ENCODE data around the gene SPDEF.

The SPDEF gene

DNA sequence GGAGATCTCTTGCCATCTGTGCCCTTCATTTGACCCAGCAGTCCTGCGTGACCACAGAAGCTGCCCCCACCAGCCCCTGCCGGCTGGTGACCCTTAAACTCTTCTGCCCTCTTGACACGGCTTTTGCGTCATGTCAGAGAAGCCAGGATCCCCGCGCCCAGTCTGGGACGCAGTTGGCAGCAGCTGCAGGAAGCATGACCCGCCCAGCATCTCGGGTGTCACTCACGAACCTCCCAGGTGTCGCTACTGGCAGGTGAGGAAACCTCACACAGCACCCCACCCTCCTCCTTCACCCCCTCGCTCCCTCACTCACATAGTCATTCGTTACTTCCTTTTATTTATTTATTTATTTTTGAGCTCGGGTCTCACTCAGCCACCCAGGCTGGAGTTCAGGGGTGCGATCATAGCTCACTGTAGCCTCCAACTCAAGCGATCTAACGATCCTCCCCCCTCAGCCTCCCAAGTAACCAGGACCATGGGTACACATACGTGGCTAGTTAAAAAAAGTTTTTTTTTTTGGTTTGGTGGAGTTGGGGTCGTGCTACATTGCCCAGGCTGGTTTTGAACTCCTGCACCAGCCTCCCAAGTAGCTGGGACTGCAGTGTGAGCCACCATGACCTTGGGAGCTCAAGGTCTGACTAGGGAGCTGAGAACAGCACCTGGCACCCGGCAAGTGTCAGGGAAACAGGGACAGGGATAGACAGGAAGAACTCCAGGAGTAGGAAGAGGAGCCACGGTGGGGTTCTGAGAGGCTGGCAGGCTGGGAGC, 14.1 kb upstream of the SPDEF start:
- H3K9ac ChIP-seq (ENCODE audit: low read depth, low read length), result no peak overlapping the region
- no peak overlapping the region for H3K4me3 ChIP-seq (ENCODE audit: low read length)
- H3K27me3 ChIP-seq (ENCODE audit: insufficient read depth, low read length), result no peaks in the 10 kb centered on the region
- H3K36me3 ChIP-seq (ENCODE audit: insufficient read depth, low read depth, low read length), result no peaks in the 10 kb centered on the region
- H3K27ac ChIP-seq (ENCODE audit: low read length), result no peak overlapping the region
- no peaks in the 10 kb centered on the region for H3K9me3 ChIP-seq (ENCODE audit: insufficient read depth, low read depth, low read length)
- H3K4me1 ChIP-seq (ENCODE audit: insufficient read depth, low read length), result peaks cover 5% of the 10 kb centered on the region; the same call in 1 of the 2 replicates

GRCh38 chr6:34569361-34569973, 13.3 kb upstream of the SPDEF start:
- no peak overlapping the region for H3K9ac ChIP-seq (ENCODE audit: low read depth, low read length)
- H3K27ac ChIP-seq (ENCODE audit: low read length), result no peak overlapping the region
- H3K36me3 ChIP-seq (ENCODE audit: insufficient read depth, low read depth, low read length), result no peaks in the 10 kb centered on the region
- no peaks in the 10 kb centered on the region for H3K4me1 ChIP-seq (ENCODE audit: insufficient read depth, low read length)
- no peak overlapping the region for H3K4me3 ChIP-seq (ENCODE audit: low read length)
- H3K27me3 ChIP-seq (ENCODE audit: insufficient read depth, low read length), result no peaks in the 10 kb centered on the region
- no peaks in the 10 kb centered on the region for H3K9me3 ChIP-seq (ENCODE audit: insufficient read depth, low read depth, low read length)

- no peak overlapping the region for H3K4me3 ChIP-seq (ENCODE audit: low read length)
- H3K36me3 ChIP-seq (ENCODE audit: insufficient read depth, low read depth, low read length), result no peaks in the 10 kb centered on the region
- H3K27ac ChIP-seq (ENCODE audit: low read length), result no peak overlapping the region
- no peak overlapping the region for H3K9ac ChIP-seq (ENCODE audit: low read depth, low read length)
- H3K9me3 ChIP-seq (ENCODE audit: insufficient read depth, low read depth, low read length), result no peaks in the 10 kb centered on the region
- no peaks in the 10 kb centered on the region for H3K27me3 ChIP-seq (ENCODE audit: insufficient read depth, low read length)
- H3K4me1 ChIP-seq (ENCODE audit: insufficient read depth, low read length), result no peaks in the 10 kb centered on the region
These were observed 12.4 kb upstream of the SPDEF start for GRCh38 chr6:34568341-34569201.

GRCh38 chr6:34566830-34567546, 10.9 kb upstream of the SPDEF start:
- Histone ChIP-seq H3K4me1 (ENCODE audit: insufficient read depth, low read length) (no peaks in the 10 kb centered on the region), H3K9me3 (ENCODE audit: insufficient read depth, low read depth, low read length) (no peaks in the 10 kb centered on the region), H3K9ac (ENCODE audit: low read depth, low read length) (no peak overlapping the region), H3K4me3 (ENCODE audit: low read length) (no peak overlapping the region), H3K27ac (ENCODE audit: low read length) (no peak overlapping the region), H3K27me3 (ENCODE audit: insufficient read depth, low read length) (no peaks in the 10 kb centered on the region), H3K36me3 (ENCODE audit: insufficient read depth, low read depth, low read length) (no peaks in the 10 kb centered on the region)

- no peaks in the 10 kb centered on the region for H3K36me3 ChIP-seq (ENCODE audit: insufficient read depth, low read depth, low read length)
- H3K27me3 ChIP-seq (ENCODE audit: insufficient read depth, low read length), result no peaks in the 10 kb centered on the region
- no peak overlapping the region for H3K27ac ChIP-seq (ENCODE audit: low read length)
- H3K4me1 ChIP-seq (ENCODE audit: insufficient read depth, low read length), result no peaks in the 10 kb centered on the region
- H3K9ac ChIP-seq (ENCODE audit: low read depth, low read length), result no peak overlapping the region
- H3K4me3 ChIP-seq (ENCODE audit: low read length), result no peak overlapping the region
- H3K9me3 ChIP-seq (ENCODE audit: insufficient read depth, low read depth, low read length), result no peaks in the 10 kb centered on the region
These were observed 9.6 kb upstream of the SPDEF start for GRCh38 chr6:34565722-34566137.

GRCh38 chr6:34564181-34564580, 8.1 kb upstream of the SPDEF start:
- no peak overlapping the region for H3K27ac ChIP-seq (ENCODE audit: low read length)
- H3K4me1 ChIP-seq (ENCODE audit: insufficient read depth, low read length), result no peaks in the 10 kb centered on the region; the same call in 1 of the 2 replicates
- no peak overlapping the region for H3K9ac ChIP-seq (ENCODE audit: low read depth, low read length)
- H3K4me3 ChIP-seq (ENCODE audit: low read length), result no peak overlapping the region
- H3K27me3 ChIP-seq (ENCODE audit: insufficient read depth, low read length), result no peaks in the 10 kb centered on the region
- H3K9me3 ChIP-seq (ENCODE audit: insufficient read depth, low read depth, low read length), result no peaks in the 10 kb centered on the region
- H3K36me3 ChIP-seq (ENCODE audit: insufficient read depth, low read depth, low read length), result no peaks in the 10 kb centered on the region

GRCh38 chr6:34563513-34563870, 7.4 kb upstream of the SPDEF start:
- Histone ChIP-seq H3K27ac (ENCODE audit: low read length) (no peak overlapping the region), H3K36me3 (ENCODE audit: insufficient read depth, low read depth, low read length) (no peaks in the 10 kb centered on the region), H3K9ac (ENCODE audit: low read depth, low read length) (no peak overlapping the region), H3K4me3 (ENCODE audit: low read length) (no peak overlapping the region), H3K9me3 (ENCODE audit: insufficient read depth, low read depth, low read length) (no peaks in the 10 kb centered on the region), H3K27me3 (ENCODE audit: insufficient read depth, low read length) (no peaks in the 10 kb centered on the region), H3K4me1 (ENCODE audit: insufficient read depth, low read length) (no peaks in the 10 kb centered on the region; the same call in 1 of the 2 replicates)

DNA sequence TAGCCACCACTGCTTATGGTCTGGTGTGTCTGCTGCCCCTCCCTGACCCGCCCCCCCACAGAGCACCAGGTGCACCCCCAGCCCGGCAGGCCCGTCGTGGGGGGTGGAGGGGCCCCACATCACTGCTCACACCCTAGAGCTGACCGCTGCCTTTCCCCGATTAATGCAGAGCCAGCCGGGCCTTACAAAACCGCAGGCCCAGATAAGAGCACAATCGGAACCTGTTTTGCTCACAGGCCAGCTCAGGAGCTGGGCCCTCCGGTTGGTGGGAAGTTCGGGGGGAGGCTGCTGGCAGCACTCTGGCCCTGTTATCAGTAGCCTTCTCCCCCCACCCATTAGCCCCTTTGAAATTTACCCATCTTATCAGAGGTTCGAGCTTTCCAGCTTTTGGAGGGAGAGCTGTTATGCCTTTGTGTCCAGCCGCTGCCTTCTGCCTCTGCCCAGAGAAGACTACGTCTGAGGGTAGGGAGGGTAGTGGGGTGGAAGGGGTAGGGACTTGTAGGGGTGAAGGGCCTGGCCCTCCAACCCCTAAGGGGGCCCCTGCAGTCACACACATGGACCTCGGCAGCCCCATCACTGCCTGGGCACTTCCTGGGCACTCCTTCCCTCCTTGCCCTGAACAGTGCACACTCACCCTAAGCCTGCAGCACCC, 6.9 kb upstream of the SPDEF start:
- Histone ChIP-seq H3K27me3 (ENCODE audit: insufficient read depth, low read length) (no peaks in the 10 kb centered on the region), H3K27ac (ENCODE audit: low read length) (no peak overlapping the region), H3K9me3 (ENCODE audit: insufficient read depth, low read depth, low read length) (no peaks in the 10 kb centered on the region), H3K36me3 (ENCODE audit: insufficient read depth, low read depth, low read length) (no peaks in the 10 kb centered on the region), H3K4me1 (ENCODE audit: insufficient read depth, low read length) (no peaks in the 10 kb centered on the region; the same call in 1 of the 2 replicates), H3K9ac (ENCODE audit: low read depth, low read length) (no peak overlapping the region), H3K4me3 (ENCODE audit: low read length) (no peak overlapping the region)

- Histone ChIP-seq H3K27ac (ENCODE audit: low read length) (no peak overlapping the region), H3K9me3 (ENCODE audit: insufficient read depth, low read depth, low read length) (no peaks in the 10 kb centered on the region), H3K4me1 (ENCODE audit: insufficient read depth, low read length) (no peaks in the 10 kb centered on the region; the same call in 1 of the 2 replicates), H3K27me3 (ENCODE audit: insufficient read depth, low read length) (no peaks in the 10 kb centered on the region), H3K36me3 (ENCODE audit: insufficient read depth, low read depth, low read length) (no peaks in the 10 kb centered on the region), H3K9ac (ENCODE audit: low read depth, low read length) (no peak overlapping the region), H3K4me3 (ENCODE audit: low read length) (no peak overlapping the region)
These were observed 6.2 kb upstream of the SPDEF start for GRCh38 chr6:34562350-34562749.

- no peaks in the 10 kb centered on the region for H3K27me3 ChIP-seq (ENCODE audit: insufficient read depth, low read length)
- H3K9ac ChIP-seq (ENCODE audit: low read depth, low read length), result no peak overlapping the region
- no peak overlapping the region for H3K4me3 ChIP-seq (ENCODE audit: low read length)
- no peak overlapping the region for H3K27ac ChIP-seq (ENCODE audit: low read length)
- H3K36me3 ChIP-seq (ENCODE audit: insufficient read depth, low read depth, low read length), result no peaks in the 10 kb centered on the region
- no peaks in the 10 kb centered on the region; the same call in 1 of the 2 replicates for H3K4me1 ChIP-seq (ENCODE audit: insufficient read depth, low read length)
- no peaks in the 10 kb centered on the region for H3K9me3 ChIP-seq (ENCODE audit: insufficient read depth, low read depth, low read length)
These were observed 5.0 kb upstream of the SPDEF start for GRCh38 chr6:34561227-34561530.

Measured in iPS-20b (cell line).